Measurements from ENCODE around the gene PITRM1. TPM values are rescaled to one million over a fixed set of nuclear protein-coding genes. Genes with fewer than 3 reads are reported as not detected.

Gene PITRM1
- polyA plus RNA-seq, 1 donor (not counting 4 experiments of a cell fraction or from before 2014, with no cell fraction given): 47.2 TPM

DNA sequence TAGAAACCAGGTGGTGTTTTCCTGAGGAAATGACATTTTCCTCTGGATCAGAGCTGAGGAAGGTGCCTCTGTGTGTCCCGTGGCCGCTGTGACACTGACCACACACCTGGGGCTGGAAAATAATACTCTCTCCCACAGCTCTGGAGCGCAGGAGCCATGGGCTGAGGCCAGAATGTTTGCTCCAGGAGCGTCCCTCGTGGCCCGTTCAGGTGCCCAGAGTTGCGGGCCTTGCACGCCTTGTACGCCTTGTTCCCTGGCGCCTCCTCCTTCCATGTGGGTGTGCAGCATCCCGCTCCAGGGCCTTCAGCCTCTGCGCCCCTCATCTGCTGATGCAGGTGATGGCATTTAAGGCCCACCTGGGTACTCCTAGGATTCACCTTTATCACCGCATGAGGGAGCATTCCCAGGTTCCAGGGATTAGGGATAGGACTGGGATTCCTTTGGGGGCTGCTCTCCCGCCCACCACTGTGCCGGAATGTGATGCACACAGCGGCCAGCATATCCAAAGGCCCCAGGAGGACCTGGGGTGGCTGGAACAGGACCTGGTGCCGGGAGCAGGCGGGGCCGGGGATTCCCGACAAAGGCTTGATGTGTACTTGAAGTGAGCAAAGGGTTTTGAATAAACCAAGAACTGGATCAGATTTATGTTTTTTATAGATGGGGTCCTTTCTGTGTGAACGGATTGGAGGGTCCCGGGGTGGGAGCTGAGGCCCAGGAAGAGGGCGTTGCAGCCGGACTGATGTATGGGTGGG is 44.0 kb downstream of the PITRM1 start:
- FAIRE-seq (no peak), DNase-seq (ENCODE audit: low read depth, low spot score) (no peak)
- peaks cover 15% of the 10 kb centered on the region for H3K4me1 ChIP-seq (ENCODE audit: control insufficient read depth, extremely low read depth, insufficient read depth, low read length)
- no peaks in the 10 kb centered on the region for H4K20me1 ChIP-seq (ENCODE audit: control insufficient read depth, extremely low read depth, insufficient read depth, low read length)
- dilution Hi-C loops (cut with MboI; ENCODE audit: extremely low pct_ligation_motif_present, low sequenced_read_pairs): no loop called here
- H3K9ac ChIP-seq (ENCODE audit: control insufficient read depth, extremely low read depth, insufficient read depth, low read length): no peak overlapping the region
- no peak overlapping the region for H3K4me3 ChIP-seq (ENCODE audit: control insufficient read depth in 2 of 3, extremely low read depth in 1 of 3, insufficient read depth in 2 of 3, low read depth in 1 of 3, low read length in 3 of 3)
- no peak overlapping the region for H3K27ac ChIP-seq (ENCODE audit: control insufficient read depth, insufficient read depth, low read length)
- H3K36me3 ChIP-seq (ENCODE audit: control insufficient read depth in 2 of 2, extremely low read depth in 1 of 2, insufficient read depth in 2 of 2, low read length in 2 of 2): peaks cover 31 to 58% of the 10 kb centered on the region in 2 experiments
- H3K27me3 ChIP-seq (ENCODE audit: control insufficient read depth, extremely low read depth, insufficient read depth, low read length): no peaks in the 10 kb centered on the region
- H2AFZ ChIP-seq (ENCODE audit: control insufficient read depth, low read length): no peak overlapping the region
- H3K9me3 ChIP-seq (ENCODE audit: control insufficient read depth, low read depth, low read length): no peaks in the 10 kb centered on the region
- no peak overlapping the region for H3K4me2 ChIP-seq (ENCODE audit: control insufficient read depth, extremely low read depth, insufficient read depth, low read depth, low read length)
- peaks cover 2% of the 10 kb centered on the region for H3K79me2 ChIP-seq (ENCODE audit: control insufficient read depth, insufficient read depth, low read length)
- TF ChIP-seq CTCF (optimal IDR thresholded peaks at IDR 0.05 in 1 of 3, IDR thresholded peaks at IDR 0.05 in 1 of 3, conservative IDR thresholded peaks at IDR 0.05 in 1 of 3; ENCODE audit: extremely low read depth in 1 of 3, insufficient read depth in 2 of 3, low read length in 3 of 3): no peak
- no peak for TF ChIP-seq EZH2 (IDR thresholded peaks at IDR 0.05; ENCODE audit: low read length)
- H3K9me1 ChIP-seq (ENCODE audit: control insufficient read depth, extremely low read depth, insufficient read depth, low read length): peaks cover 3% of the 10 kb centered on the region

DNA sequence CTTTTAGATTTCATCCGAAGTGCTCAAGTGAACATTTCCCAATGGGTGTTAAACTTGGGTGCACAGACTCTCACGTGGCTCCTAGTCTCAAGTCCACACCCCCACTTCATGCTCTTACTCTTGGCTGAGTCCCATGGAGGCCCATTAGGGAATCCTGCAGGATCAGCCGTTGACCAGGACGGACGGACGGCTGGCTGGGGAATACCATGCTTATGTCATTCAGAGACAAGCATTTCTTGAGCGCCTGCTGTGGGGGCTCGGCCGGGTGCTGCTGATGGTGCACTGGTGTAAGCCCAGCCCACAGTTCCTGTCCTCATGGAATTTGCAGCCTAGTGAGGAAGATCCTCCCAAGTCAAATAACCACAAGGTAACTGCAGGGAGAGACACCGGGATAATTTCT is 44.7 kb downstream of the PITRM1 start:
- Histone ChIP-seq H3K27ac (ENCODE audit: control insufficient read depth, insufficient read depth, low read length) (no peak overlapping the region), H3K4me3 (ENCODE audit: control insufficient read depth in 2 of 3, extremely low read depth in 1 of 3, insufficient read depth in 2 of 3, low read depth in 1 of 3, low read length in 3 of 3) (no peak overlapping the region), H3K9me1 (ENCODE audit: control insufficient read depth, extremely low read depth, insufficient read depth, low read length) (peaks cover 3% of the 10 kb centered on the region), H3K36me3 (ENCODE audit: control insufficient read depth in 2 of 2, extremely low read depth in 1 of 2, insufficient read depth in 2 of 2, low read length in 2 of 2) (peaks cover 30 to 60% of the 10 kb centered on the region in 2 experiments), H2AFZ (ENCODE audit: control insufficient read depth, low read length) (no peak overlapping the region), H3K27me3 (ENCODE audit: control insufficient read depth, extremely low read depth, insufficient read depth, low read length) (no peaks in the 10 kb centered on the region), H3K4me2 (ENCODE audit: control insufficient read depth, extremely low read depth, insufficient read depth, low read depth, low read length) (no peak overlapping the region), H3K79me2 (ENCODE audit: control insufficient read depth, insufficient read depth, low read length) (peaks cover 5% of the 10 kb centered on the region), H3K9me3 (ENCODE audit: control insufficient read depth, low read depth, low read length) (no peaks in the 10 kb centered on the region), H3K9ac (ENCODE audit: control insufficient read depth, extremely low read depth, insufficient read depth, low read length) (no peak overlapping the region), H4K20me1 (ENCODE audit: control insufficient read depth, extremely low read depth, insufficient read depth, low read length) (no peaks in the 10 kb centered on the region), H3K4me1 (ENCODE audit: control insufficient read depth, extremely low read depth, insufficient read depth, low read length) (peaks cover 15% of the 10 kb centered on the region)
- dilution Hi-C loops (cut with MboI; ENCODE audit: extremely low pct_ligation_motif_present, low sequenced_read_pairs): no loop called here
- no peak for TF ChIP-seq EZH2 (IDR thresholded peaks at IDR 0.05; ENCODE audit: low read length)
- no peak for TF ChIP-seq CTCF (optimal IDR thresholded peaks at IDR 0.05 in 1 of 3, IDR thresholded peaks at IDR 0.05 in 1 of 3, conservative IDR thresholded peaks at IDR 0.05 in 1 of 3; ENCODE audit: extremely low read depth in 1 of 3, insufficient read depth in 2 of 3, low read length in 3 of 3)
- DNase-seq (ENCODE audit: low read depth, low spot score) (no peak), FAIRE-seq (no peak)

Data from keratinocyte (primary cell).